Thoracic aorta (tissue), 2 donors: ENCODE results near the gene SUMF1. TPM values are rescaled to one million over a fixed set of nuclear protein-coding genes. Genes with fewer than 3 reads are reported as not detected.

Experiments
- ATAC-seq: fragments of 150-250 bp; one replicate; pipeline ENCODE4 v1.8.0; 2017; ENCODE audit warnings: low read depth; ENCODE audit not compliant: insufficient number of reproducible peaks, low FRiP score
- DNase-seq: peaks from one replicate; pipeline ENCODE4 v3.0.0-alpha.2; 2020; ENCODE audit warnings: low spot score
- H3K27ac ChIP-seq, 2 donors: fragments of 200-600 bp; sonication (generic); 1 replicate in 1 of 2; 2 replicates in 1 of 2; pipeline ENCODE4 v1.5.1; 2016; ENCODE audit warnings: mild to moderate bottlenecking in 2 of 2, moderate library complexity in 2 of 2
- H3K27me3 ChIP-seq: fragments of 200-600 bp; sonication (generic); replicated peaks from 2 replicates; pipeline ENCODE4 v1.6.0; 2016; ENCODE audit warnings: mild to moderate bottlenecking; ENCODE audit not compliant: insufficient read depth
- H3K36me3 ChIP-seq: fragments of 200-600 bp; sonication (generic); one replicate; pipeline ENCODE4 v1.5.1; 2016
- H3K4me1 ChIP-seq, 2 donors: fragments of 200-600 bp; sonication (generic); 1 replicate in 1 of 2; 2 replicates in 1 of 2; pipeline versions ENCODE4 v1.5.1 to v1.6.0; 2016; ENCODE audit warnings: low read depth in 2 of 2, mild to moderate bottlenecking in 1 of 2; ENCODE audit not compliant: control insufficient read depth in 1 of 2
- H3K4me3 ChIP-seq: fragments of 200-600 bp; sonication (generic); 2 replicates; pipeline ENCODE4 v1.5.1; 2016; ENCODE audit warnings: mild to moderate bottlenecking
- H3K9me3 ChIP-seq: fragments of 200-600 bp; sonication (generic); 2 replicates; pipeline ENCODE4 v1.5.1; 2016
- CTCF ChIP-seq: fragments of 200-600 bp; sonication (generic); IDR thresholded peaks from one replicate; pipeline ENCODE4 v1.5.1; 2019; ENCODE audit warnings: antibody characterized with exemption
- total RNA-seq, 2 donors: library from RNA; depleted of rRNA; stranded (reverse); fragments of >200 nt; gene quantifications; one replicate each; pipeline versions ENCODE4 v1.1.0 to v1.2.3, GENCODE V29; 2016

Gene SUMF1
- total RNA-seq, 2 donors from 2014 or later: 35.0 to 63.5 TPM

GRCh38 chr3:4407941-4408340 is 59.1 kb downstream of the SUMF1 start:
- no peak overlapping the region for H3K27ac ChIP-seq
- DNase-seq (no peak), ATAC-seq (no peak)
- no peaks in the 10 kb centered on the region for H3K9me3 ChIP-seq
- no peaks in the 10 kb centered on the region for H3K36me3 ChIP-seq
- TF ChIP-seq CTCF: no peak
- H3K27me3 ChIP-seq: no peaks in the 10 kb centered on the region
- no peak overlapping the region for H3K4me3 ChIP-seq
- peaks cover 7 to 37% of the 10 kb centered on the region in 2 donors for H3K4me1 ChIP-seq

- Histone ChIP-seq H3K4me3 (no peak overlapping the region), H3K36me3 (no peaks in the 10 kb centered on the region), H3K27ac (no peak overlapping the region), H3K4me1 (peaks cover 7 to 37% of the 10 kb centered on the region in 2 donors), H3K9me3 (no peaks in the 10 kb centered on the region), H3K27me3 (no peaks in the 10 kb centered on the region)
- DNase-seq (no peak), ATAC-seq (no peak)
- TF ChIP-seq CTCF: no peak
Observed at GRCh38 chr3:4406746-4407568, 60.1 kb downstream of the SUMF1 start.

- Histone ChIP-seq H3K27ac (no peak overlapping the region), H3K9me3 (no peaks in the 10 kb centered on the region), H3K27me3 (no peaks in the 10 kb centered on the region), H3K4me1 (peaks cover 7 to 23% of the 10 kb centered on the region in 2 donors), H3K4me3 (no peak overlapping the region), H3K36me3 (no peaks in the 10 kb centered on the region)
- no peak for DNase-seq
- ATAC-seq: no peak
- TF ChIP-seq CTCF: no peak
Observed at GRCh38 chr3:4404881-4405280, 62.2 kb downstream of the SUMF1 start.

GRCh38 chr3:4401441-4401840 is 65.6 kb downstream of the SUMF1 start:
- H3K9me3 ChIP-seq: no peaks in the 10 kb centered on the region
- no peak overlapping the region for H3K4me3 ChIP-seq
- H3K4me1 ChIP-seq: no peaks in the 10 kb centered on the region
- H3K36me3 ChIP-seq: no peaks in the 10 kb centered on the region
- ATAC-seq: no peak
- H3K27ac ChIP-seq: no peak overlapping the region
- H3K27me3 ChIP-seq: no peaks in the 10 kb centered on the region
- DNase-seq: no peak
- no peak for TF ChIP-seq CTCF

GRCh38 chr3:4399476-4399875 is 67.6 kb downstream of the SUMF1 start:
- Histone ChIP-seq H3K27ac (no peak overlapping the region), H3K36me3 (no peaks in the 10 kb centered on the region), H3K9me3 (no peaks in the 10 kb centered on the region), H3K4me1 (no peaks in the 10 kb centered on the region), H3K27me3 (no peaks in the 10 kb centered on the region), H3K4me3 (no peak overlapping the region)
- ATAC-seq (no peak), DNase-seq (no peak)
- TF ChIP-seq CTCF: no peak
